Esophagus squamous epithelium (tissue), 4 donors: ENCODE data around the gene HMMR.

ENCODE experiments used
- POLR2A ChIP-seq, 4 donors: fragments of 450-650 bp; IDR thresholded peaks; one replicate each; pipeline ENCODE4 v1.6.1; 2017; ENCODE audit warnings: antibody characterized with exemption in 4 of 4, mild to moderate bottlenecking in 4 of 4, moderate library complexity in 3 of 4
- TF ChIP-seq, protein P1 (sequence below), 6 experiments: fragments of 450-650 bp in 4 of 6; fragments of 200-600 bp in 2 of 6; sonication (generic) in 2 of 6; IDR thresholded peaks; one replicate each; pipeline ENCODE4 v1.5.1; 2016 to 2019; ENCODE audit warnings: antibody characterized with exemption in 6 of 6, mild to moderate bottlenecking in 4 of 6, moderate library complexity in 4 of 6

DNA sequence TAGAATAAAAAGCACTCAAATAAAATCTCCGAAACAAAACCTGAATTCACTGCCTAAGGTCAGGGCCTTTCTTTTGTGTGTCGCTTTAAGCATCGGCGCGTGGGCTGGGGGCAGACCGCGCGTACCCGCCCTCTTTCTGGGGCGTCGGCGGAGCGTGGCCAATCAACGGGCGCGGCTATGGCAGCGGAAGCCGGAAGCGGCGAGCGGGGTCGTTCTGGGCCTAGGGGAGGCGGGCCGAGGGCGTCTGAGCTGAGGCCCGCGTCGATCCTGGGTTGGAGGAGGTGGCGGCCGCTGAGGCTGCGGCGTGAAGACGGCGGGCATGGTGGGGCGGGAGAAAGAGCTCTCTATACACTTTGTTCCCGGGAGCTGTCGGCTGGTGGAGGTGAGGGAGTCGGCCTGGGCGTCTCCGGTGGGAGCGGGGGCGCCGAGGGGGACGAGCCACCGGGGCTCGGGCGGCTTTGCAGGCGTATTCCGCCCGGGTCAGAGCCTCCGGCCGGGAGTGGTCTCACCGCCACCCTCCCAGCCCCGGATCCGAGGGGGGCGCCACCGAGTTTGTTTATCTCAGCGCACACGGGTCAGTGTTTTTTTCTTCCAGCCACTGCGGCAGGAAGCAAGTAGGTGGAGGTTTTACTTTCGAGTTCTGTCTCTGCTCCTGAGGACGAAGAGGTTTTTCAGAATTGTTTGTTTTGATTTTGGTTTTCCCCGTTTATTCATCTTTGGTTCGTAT, 45.1 kb downstream of the HMMR start, which contains the start of gene MAT2B:
- TF ChIP-seq, protein P1, sequence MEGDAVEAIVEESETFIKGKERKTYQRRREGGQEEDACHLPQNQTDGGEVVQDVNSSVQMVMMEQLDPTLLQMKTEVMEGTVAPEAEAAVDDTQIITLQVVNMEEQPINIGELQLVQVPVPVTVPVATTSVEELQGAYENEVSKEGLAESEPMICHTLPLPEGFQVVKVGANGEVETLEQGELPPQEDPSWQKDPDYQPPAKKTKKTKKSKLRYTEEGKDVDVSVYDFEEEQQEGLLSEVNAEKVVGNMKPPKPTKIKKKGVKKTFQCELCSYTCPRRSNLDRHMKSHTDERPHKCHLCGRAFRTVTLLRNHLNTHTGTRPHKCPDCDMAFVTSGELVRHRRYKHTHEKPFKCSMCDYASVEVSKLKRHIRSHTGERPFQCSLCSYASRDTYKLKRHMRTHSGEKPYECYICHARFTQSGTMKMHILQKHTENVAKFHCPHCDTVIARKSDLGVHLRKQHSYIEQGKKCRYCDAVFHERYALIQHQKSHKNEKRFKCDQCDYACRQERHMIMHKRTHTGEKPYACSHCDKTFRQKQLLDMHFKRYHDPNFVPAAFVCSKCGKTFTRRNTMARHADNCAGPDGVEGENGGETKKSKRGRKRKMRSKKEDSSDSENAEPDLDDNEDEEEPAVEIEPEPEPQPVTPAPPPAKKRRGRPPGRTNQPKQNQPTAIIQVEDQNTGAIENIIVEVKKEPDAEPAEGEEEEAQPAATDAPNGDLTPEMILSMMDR (IDR thresholded peaks at IDR 0.05): peak; percentile 32 to 45 (median 38)
- TF ChIP-seq POLR2A (IDR thresholded peaks at IDR 0.05): peak in 3 of 4 donors; percentile 90 to 99 (median 93)
